HUES64 (cell line): Measurements from ENCODE around the gene ZCWPW1.
"Not testable (repeated sequence)": the region's sequence is repeated elsewhere in the genome, so short reads cannot be mapped to it uniquely, and the experiment has no call there.

Source experiments
- H3K27ac ChIP-seq: 2 replicates; pipeline ENCODE4 v1.7.0; 2013; ENCODE audit warnings: low read depth, low read length, inconsistent platforms
- H3K27me3 ChIP-seq: 2 replicates; pipeline ENCODE4 v1.6.1; 2013; ENCODE audit warnings: mild to moderate bottlenecking, low read length; ENCODE audit not compliant: insufficient read depth
- H3K36me3 ChIP-seq: 2 replicates; pipeline ENCODE4 v1.6.1; 2013; ENCODE audit warnings: mild to moderate bottlenecking, low read length; ENCODE audit not compliant: insufficient read depth
- H3K4me1 ChIP-seq: 2 replicates; pipeline ENCODE4 v1.6.1; 2013; ENCODE audit warnings: mild to moderate bottlenecking, low read length, moderate library complexity; ENCODE audit not compliant: insufficient read depth
- H3K4me3 ChIP-seq: 2 replicates; pipeline ENCODE4 v1.5.1; 2013; ENCODE audit warnings: mild to moderate bottlenecking, low read length, moderate library complexity
- H3K9ac ChIP-seq: 2 replicates; pipeline ENCODE4 v1.6.1; 2013; ENCODE audit warnings: mild to moderate bottlenecking, low read depth, low read length
- H3K9me3 ChIP-seq: 2 replicates; pipeline ENCODE4 v1.6.1; 2013; ENCODE audit warnings: low read depth, low read length; ENCODE audit not compliant: insufficient read depth
- WGBS: fragments of 150-250, 120-280 bp; methylation state at CpG from one replicate; pipeline ENCODE4 v1.1.7; 2013; ENCODE audit warnings: missing lambda C conversion rate; 5-methylcytosine and 5-hydroxymethylcytosine counted together

The ZCWPW1 gene

DNA sequence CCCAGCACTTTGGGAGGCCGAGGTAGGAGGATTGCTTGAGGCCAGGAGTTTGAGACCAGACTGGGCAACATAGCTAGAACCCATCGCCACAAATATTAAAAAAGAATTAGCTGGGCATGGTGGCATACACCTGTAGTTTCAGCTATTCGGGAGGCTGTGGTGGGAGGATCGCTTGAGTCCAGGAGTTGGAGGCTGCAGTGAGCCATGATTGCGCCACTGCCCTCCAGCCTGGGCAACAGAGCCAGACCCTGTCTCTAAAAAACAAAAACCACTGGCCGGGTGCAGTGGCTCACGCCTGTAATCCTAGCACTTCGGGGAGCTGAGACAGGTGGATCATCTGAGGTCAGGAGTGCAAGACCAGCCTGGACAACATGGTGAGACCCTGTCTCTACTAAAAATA, 25.4 kb upstream of the ZCWPW1 start:
- WGBS, result 98% methylated on average over 8 of the region's 8 CpGs
- not testable (repeated sequence) for H3K4me1 ChIP-seq, H3K9me3 ChIP-seq, H3K36me3 ChIP-seq, H3K27me3 ChIP-seq, H3K27ac ChIP-seq, H3K9ac ChIP-seq, H3K4me3 ChIP-seq

DNA sequence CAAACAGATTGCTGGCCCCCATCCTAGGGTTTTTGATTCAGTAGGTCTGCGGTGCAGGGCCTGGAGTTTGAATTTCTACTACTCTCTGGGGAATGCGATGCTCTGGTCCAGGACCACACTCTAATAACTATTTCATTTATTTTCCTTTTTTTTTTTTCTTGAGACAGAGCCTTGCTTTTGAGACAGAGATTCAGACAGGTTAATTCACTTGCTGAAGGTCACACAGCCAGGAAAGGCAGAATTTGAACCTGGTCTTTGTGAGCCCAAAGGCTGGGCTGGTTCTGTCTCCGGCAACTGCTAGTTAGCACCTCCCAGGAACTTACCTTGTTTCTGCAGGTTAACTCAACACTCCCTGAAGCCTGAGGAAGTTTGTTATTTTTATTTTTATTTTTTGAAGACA, 24.0 kb upstream of the ZCWPW1 start:
- Histone ChIP-seq H3K9ac (no peak overlapping the region), H3K36me3 (no peaks in the 10 kb centered on the region), H3K4me3 (no peak overlapping the region), H3K27me3 (no peaks in the 10 kb centered on the region), H3K27ac (no peak overlapping the region), H3K4me1 (peaks cover 7% of the 10 kb centered on the region), H3K9me3 (no peaks in the 10 kb centered on the region)
- 98% methylated on average over 3 of the region's 3 CpGs for WGBS

DNA sequence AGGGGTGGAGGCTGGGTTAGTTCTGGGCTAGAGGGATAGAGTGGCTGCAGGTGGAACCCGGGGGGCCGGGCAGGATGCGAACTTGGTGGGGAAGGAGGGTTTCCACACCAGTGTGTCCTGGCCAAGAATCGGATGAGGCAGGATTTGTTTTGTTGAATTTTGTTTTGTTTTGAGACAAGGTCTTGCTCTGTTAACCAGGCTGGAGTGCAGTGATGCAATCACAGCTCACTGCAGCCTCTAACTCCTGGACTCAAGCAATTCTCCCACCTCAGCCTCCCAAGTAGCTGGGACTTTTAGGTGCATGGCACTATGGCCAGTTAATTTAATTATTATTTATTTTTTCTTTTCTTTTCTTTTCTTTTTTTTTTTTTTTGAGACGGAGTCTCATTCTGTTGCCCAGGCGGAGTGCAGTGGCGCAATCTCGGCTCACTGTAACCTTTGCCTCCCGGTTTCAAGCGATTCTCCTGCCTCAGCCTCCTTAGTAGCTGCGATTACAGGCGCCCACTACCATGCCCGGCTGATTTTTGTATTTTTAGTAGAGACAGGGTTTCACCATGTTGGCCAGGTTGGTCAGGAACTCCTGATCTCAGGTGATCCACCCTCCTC, 20.8 kb upstream of the ZCWPW1 start:
- Histone ChIP-seq H3K9ac (no peak overlapping the region), H3K27me3 (no peaks in the 10 kb centered on the region), H3K36me3 (no peaks in the 10 kb centered on the region), H3K4me1 (no peaks in the 10 kb centered on the region), H3K27ac (no peak overlapping the region), H3K9me3 (no peaks in the 10 kb centered on the region), H3K4me3 (no peak overlapping the region)
- WGBS, result 95% methylated on average over 13 of the region's 13 CpGs

DNA sequence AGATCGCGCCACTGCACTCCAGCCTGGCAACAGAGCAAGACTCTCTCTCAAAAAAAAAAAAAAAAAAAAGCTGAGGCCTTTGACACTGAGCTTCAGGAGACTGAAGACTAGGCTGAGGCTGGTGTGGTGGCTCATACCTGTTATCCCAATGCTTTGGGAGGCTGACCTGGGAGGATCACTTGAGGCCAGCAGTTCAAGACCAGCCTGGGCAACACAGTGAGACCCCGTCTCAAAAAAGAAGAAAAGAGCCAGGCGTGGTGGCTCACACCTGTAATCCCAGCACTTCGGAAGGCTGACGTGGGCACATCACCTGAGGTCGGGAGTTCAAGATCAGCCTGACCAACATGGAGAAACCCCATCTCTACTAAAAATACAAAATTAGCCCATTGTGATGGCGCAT, 18.9 kb upstream of the ZCWPW1 start:
- not testable (repeated sequence) for H3K27ac ChIP-seq, H3K4me1 ChIP-seq, H3K27me3 ChIP-seq, H3K9ac ChIP-seq, H3K36me3 ChIP-seq, H3K4me3 ChIP-seq, H3K9me3 ChIP-seq
- 91% methylated on average over 8 of the region's 8 CpGs for WGBS

DNA sequence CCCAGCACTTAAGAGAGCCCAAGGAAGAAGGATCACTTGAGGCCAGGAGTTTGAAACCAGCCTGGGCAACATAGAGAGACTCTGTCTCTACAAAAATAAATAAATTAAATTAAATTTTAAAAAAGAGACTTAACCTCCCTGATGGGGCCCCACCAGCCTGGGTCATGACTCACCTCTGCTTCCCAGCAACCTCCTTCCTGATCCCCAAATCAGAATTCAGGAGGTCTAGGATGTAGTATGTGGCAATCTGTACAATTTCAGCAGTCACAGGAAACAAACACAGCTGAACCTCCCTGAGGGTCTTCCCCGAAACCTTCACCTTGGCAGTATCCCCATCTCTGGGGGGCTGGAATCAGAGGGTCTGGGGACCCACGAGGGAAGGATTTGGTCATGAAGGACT, 17.5 kb upstream of the ZCWPW1 start:
- Histone ChIP-seq H3K27ac (no peak overlapping the region), H3K27me3 (no peaks in the 10 kb centered on the region), H3K4me3 (no peak overlapping the region), H3K36me3 (no peaks in the 10 kb centered on the region), H3K9me3 (no peaks in the 10 kb centered on the region), H3K9ac (no peak overlapping the region), H3K4me1 (no peaks in the 10 kb centered on the region)
- 89% methylated on average over 2 of the region's 2 CpGs for WGBS

DNA sequence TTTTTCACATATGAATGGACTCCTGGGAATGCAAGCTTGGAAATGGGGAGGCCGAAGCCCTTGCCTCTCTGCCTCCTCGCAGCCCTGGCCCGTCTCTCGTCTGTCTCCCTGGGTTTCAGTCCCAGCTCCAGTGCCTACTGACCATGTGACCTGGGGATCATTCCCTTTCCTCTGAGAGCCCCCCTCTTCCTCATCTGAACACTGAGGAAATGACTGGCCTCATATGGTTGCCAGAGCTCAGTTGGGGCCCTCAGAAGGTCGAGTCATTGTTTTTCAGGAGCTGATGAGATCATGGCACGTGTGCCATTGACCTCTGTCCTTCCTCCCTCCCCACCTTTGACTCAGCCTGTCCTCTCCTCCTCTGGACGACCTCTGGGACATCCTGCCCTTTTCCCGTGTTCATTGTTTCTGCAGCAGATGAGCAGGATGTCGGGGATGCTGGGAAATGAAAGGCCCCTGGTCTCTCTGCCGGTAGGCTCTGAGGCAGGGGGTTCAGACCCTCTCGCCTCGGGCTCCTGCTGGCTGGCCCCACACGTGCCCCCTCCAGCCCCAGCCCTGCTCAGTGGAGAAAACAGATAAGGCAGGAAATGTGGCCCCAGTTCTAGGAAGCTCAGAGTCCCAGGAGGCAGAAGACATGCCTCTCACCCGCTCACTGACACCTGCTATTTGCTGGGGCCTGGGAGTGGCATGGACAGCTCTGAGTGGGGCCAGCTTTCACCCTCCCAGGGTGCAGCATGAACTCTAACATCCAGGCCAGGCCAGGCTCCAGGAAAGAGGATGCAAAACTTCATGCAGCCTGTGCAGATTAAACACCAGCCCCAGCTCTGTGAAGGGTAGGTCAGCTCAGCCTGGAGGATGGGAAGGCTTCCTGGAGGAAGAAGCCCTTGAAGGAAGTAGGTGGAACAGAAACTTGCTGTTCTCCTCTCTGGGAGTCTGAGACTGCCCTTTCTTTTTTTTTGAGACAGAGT, 16.1 kb upstream of the ZCWPW1 start:
- peak overlapping the region; percentile 18; the same call in 1 of the 2 replicates for H3K27ac ChIP-seq
- no peak overlapping the region for H3K9ac ChIP-seq
- no peaks in the 10 kb centered on the region for H3K4me1 ChIP-seq
- H3K27me3 ChIP-seq, result no peaks in the 10 kb centered on the region
- H3K4me3 ChIP-seq, result no peak overlapping the region
- 71% methylated on average over 14 of the region's 14 CpGs for WGBS
- no peaks in the 10 kb centered on the region for H3K36me3 ChIP-seq
- no peaks in the 10 kb centered on the region for H3K9me3 ChIP-seq

DNA sequence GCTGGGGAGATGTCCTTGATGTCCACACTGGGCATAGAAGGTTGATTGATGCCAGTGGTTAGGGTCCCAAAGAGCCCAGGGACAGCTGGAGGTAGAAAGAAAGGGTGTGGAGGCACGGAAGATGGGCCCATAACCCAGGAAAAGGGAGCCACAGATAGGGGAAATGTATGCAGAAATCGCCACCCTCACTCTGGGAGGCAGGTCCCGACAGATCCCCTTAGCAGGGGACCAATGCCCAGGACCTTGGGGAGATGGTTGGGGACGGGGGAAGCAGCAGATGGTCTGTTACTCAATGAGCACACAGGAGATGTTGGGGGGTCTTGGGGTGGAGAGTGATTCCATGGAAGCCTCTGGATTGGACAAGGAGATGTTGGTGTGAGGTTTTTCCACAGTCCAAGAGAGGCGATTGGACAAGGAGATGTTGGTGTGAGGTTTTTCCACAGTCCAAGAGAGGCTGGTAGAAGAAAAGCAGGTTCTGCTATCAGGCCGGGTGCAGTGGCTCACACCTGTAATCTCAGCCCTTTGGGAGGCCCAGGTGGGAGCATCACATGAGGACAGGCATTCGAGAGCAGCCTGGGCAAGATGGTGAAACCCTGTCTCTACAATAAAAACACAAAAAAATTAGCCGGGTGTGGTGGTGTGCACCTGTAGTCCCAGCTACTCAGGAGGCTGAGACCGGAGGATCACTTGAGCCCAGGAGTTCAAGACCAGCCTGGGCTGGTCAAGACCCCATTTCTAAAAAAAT, 14.8 kb upstream of the ZCWPW1 start:
- no peaks in the 10 kb centered on the region for H3K4me1 ChIP-seq
- WGBS, result 92% methylated on average over 9 of the region's 9 CpGs
- H3K36me3 ChIP-seq, result no peaks in the 10 kb centered on the region
- H3K4me3 ChIP-seq, result no peak overlapping the region
- H3K9me3 ChIP-seq, result no peaks in the 10 kb centered on the region
- no peaks in the 10 kb centered on the region for H3K27me3 ChIP-seq
- H3K9ac ChIP-seq, result no peak overlapping the region
- H3K27ac ChIP-seq, result no peak overlapping the region

DNA sequence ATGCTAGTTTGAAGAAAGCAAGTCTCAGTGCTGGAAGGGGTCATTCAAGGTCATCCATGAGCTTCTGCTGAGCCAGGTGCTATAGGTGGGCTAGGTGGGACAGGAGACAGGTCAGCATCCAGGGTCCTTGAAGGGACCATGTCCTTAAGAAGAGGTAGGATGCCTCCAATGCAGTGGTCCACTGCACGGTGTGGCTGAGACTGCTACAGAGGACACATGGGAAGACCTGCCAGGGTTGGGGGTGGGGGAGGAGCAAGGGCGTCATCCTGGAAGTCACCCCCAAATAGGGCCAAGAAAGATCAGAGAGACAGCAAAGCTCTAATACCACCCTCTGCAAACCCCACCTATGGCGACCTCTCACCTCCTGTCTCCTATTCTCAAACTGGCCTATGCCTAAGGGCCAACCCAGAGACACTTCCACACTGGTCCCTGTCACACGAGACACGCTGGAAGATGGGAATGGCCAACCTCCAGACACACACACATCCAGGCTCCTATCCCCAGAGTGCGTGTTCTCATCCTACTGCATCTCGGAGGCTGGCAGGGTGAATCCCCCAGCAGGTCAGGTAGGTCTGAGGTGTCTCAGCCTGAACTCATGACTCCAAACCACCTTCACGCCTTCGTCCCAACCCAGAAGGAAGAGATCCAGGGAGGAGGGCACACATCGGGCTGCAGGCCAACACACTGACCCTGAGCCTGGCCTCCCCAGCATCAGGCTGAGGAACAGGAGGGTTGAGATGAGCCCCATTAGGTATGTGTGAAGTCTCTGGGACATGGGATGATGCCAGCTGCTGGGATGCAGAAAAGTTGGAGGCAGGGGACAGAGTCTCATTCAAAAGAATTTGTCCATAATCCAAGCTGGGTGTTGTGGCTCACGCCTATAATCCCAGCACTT, 13.4 kb upstream of the ZCWPW1 start:
- no peaks in the 10 kb centered on the region for H3K27me3 ChIP-seq
- no peak overlapping the region for H3K27ac ChIP-seq

DNA sequence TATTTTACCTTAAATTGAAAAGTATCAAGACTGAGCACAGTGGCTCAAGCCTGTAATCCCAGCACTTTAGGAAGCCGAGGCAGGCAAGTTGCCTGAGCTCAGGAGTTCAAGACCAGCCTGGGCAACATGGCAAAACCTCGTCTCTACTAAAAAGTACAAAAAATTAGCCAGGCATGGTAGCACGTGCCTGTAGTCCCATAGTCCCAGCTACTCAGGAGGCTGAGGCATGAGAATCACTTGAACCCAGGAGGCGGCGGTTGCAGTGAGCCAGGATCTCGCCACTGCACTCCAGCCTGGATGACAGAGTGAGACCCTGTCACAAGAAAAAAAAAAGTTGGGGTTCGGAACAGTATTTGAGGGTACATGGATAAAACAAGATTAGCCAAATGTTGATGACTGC, 10.7 kb upstream of the ZCWPW1 start:
- WGBS, result 93% methylated on average over 7 of the region's 7 CpGs
- H3K27me3 ChIP-seq, H3K4me1 ChIP-seq, H3K4me3 ChIP-seq, H3K9me3 ChIP-seq, H3K27ac ChIP-seq, H3K9ac ChIP-seq: not testable (repeated sequence)
- H3K36me3 ChIP-seq, result peaks cover 11% of the 10 kb centered on the region

More for the DNA sequence above, 13.4 kb upstream of the ZCWPW1 start:
- WGBS, result 94% methylated on average over 11 of the region's 11 CpGs
- no peak overlapping the region for H3K4me3 ChIP-seq
- H3K9ac ChIP-seq, result no peak overlapping the region
- H3K36me3 ChIP-seq, result no peaks in the 10 kb centered on the region
- H3K4me1 ChIP-seq, result no peaks in the 10 kb centered on the region
- no peaks in the 10 kb centered on the region for H3K9me3 ChIP-seq

DNA sequence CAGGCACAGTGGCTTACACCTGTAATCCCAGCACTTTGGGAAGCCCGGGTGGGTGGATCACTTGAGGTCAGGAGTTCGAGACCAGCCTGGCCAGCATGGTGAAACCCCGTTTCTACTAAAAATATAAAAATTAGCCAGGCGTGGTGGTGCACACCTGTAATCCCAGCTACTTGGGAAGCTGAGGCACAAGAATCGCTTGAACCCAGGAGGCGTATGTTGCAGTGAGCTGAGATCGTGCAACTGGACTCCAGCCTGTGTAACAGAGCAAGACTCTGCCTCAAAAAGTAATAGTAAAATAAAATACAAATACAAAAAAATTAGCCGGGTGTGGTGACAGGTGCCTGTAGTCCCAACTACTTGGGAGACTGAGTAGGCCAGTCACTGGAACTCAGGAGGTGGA, 10.2 kb upstream of the ZCWPW1 start:
- H3K27ac ChIP-seq, H3K9ac ChIP-seq, H3K4me3 ChIP-seq, H3K4me1 ChIP-seq, H3K27me3 ChIP-seq, H3K9me3 ChIP-seq: not testable (repeated sequence)
- 91% methylated on average over 8 of the region's 8 CpGs for WGBS
- peaks cover 16% of the 10 kb centered on the region for H3K36me3 ChIP-seq
